HS-5 (cell line): ENCODE measurements around the gene SPRED2.
A peak's percentile ranks its signal among the peaks of the same experiment; 100 is the strongest.

ENCODE experiments used
- DNase-seq: peaks from one replicate; pipeline ENCODE4 v3.0.0-alpha.2; 2012; ENCODE audit warnings: low read depth

The SPRED2 gene

DNA sequence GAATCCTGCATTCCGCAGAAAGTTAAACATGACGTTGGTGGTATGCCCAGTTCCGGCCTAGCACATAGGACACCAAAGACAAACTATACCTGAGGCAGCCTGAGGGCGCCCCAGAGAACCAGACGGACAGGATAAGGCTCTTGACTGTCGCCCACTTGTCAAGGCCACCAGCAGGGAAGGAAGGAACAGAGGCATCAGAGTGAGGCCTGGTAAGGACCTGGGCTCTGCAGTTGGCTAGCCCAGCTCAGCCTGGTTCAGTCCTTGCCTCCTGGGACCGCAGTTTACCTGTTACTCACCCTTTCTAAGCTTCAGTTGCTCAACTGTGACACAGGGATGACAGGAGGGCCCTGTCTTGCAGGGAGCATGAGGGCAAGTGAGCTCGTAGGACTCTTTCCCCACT, 122.7 kb downstream of the SPRED2 start:
- no peak for DNase-seq

DNA sequence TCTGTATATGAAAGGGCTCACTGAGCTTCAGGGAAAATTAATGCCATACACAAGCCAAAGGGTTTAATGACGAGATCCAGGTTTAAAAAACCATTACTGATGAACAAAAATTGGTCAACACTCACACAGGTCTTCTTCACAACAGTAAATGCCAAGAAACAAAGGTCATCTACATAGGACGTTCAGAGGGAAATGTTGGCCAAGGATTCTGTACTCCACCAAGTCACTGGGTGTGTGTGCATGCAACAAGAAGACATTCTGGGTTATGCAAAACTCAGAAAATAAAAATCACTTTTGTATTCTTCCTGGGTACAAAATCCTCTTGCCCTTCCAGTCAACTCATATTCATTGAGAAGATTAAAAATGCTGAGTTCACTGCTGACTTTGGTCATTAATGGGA, 126.5 kb downstream of the SPRED2 start:
- DNase-seq: no peak

DNA sequence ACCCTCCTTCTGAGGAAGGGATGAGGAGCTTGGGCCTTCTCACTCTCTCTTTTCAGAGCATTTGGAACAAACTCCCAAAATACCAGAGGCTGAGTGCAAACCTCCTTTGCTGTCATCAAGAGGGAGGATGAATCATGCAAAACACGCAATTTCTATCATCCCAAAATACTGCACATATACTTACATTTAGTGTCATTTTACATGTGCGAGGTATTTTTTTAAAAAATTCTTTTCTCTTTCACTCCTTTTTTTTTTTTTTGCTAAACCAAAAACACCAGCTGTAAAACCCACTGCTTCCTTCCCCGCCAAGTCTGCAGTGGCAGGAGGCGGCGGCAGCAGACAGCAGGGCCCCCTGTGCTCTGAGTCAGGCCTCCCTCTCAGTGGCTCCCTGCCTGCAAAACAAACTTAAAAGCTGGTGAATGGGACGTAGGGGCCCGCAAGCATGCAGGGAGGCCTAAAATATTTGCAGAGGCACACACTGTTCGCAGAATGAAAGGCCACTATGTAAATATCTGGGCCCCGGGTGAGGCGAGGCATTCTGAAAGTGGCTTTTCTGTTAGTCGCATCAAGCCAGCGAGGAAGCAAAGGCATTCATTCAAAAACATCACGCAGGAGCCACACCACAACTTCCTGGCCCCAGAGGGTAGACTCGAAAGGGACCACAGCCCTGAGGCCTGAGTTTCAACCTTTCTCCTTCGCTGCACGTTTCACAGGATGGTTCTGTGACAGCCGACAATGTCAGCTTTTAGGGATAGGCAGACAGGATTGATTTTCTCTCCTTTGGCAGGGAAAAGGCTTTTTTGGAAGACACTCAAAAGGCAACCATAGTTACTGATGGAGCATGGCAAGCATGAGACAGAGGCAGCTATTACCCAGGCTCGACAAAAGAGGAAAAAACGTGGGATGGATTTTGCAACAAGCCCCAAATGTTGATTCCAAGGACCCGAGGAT, 131.4 kb downstream of the SPRED2 start:
- DNase-seq: peak; percentile 76

DNA sequence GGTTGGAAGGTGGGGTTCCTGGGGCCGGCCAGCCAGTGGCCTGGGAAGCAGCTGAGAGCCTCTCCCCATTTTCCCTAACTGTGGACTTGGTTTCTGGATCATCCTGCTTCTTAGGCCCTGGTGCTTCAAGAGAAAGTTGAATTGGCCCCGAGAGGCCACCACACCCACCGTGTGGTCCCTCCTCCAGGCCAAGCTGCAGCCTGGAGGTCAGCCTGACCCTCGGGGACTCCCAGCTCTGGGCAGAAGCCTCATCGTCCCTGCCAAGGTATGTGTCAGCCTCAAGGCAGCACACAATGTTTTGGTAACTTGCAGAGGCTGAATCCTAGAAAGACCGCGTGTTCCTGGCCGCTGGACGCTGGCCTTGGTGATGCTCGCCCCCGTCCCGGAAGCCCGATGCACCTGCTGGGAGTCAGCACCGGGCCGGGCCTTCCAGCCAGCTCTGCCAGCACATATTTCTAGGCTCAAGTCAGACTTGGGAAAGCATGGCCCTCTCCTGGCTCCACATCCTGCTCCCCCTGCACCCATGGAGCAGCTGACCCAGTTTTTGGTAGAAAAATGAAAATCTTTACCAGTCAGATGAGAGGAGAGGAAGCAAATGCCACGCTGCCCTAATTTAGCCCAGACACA, 132.2 kb downstream of the SPRED2 start:
- DNase-seq: no peak

DNA sequence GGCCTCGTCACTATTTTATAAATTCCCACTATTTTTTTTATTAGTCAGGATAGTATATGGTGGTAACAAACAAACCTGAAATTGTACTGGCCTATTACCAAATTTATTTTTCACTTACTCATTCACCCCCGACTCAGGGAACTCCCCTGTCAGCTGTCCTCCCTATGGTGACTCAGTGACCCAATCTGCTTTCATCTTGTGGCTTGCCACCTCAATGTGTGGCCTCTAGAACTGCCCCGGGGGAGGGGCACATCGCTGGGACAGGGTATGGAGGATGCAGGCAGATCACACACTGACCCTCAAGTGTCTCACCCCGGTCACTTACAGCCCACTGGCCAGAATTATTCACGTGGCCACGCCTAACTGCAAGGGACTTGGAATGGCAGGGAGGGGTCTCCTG, 133.2 kb downstream of the SPRED2 start:
- DNase-seq: no peak

DNA sequence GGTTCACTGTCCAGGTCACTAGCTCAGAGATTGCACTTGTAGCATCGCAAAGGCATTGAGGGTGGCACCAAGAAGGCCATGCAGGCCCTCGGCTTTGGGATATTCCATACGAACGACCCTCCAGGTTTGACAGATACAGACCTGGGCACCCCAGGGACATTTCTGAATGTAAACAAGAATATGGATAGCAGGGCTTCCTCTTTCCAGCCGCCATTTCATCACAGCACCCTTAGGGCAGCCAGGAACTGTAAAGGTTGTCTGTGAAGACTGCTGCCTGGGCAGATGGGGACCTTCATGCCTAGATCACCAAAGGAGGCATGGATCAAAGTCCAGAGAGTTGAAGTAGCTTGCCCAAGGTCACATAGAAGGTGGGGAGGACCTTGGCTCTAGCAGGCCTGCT, 134.3 kb downstream of the SPRED2 start:
- no peak for DNase-seq

DNA sequence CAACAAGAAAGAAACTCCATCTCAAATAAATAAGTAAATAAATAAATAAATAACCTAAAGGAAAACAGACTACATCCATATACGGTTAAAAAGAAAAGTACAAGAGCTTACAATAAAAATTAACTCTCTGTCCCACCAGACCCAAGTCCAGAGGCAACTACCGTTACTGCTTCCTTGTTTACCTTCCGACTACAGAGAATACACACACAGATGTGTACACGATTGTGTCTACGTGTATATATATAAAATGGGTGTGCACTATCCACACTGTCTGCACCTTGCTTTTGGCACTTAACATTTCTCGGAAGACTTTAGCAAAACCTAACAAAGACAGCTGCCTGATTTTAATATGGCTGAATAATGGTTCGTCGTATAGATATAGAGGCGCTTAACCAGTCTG, 134.9 kb downstream of the SPRED2 start:
- DNase-seq: no peak

DNA sequence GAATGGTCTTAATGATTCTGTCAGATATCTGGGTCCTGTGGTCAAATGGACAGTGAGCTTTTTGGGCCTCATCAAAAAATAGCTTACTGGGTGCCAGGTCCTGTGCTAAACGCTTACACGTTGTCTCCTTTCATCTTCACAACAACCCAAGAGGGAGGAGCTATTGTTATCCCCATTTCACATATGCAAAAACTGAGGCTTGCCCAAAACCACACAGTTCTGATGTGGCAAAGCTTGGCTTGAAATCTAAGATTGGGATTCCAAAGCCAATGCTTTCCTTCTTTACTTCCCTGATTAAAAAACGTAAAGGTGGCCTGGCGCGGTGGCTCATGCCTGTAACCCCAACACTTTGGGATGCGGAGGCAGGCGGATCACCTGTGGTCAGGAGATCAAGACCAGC, 135.4 kb downstream of the SPRED2 start:
- DNase-seq: no peak

DNA sequence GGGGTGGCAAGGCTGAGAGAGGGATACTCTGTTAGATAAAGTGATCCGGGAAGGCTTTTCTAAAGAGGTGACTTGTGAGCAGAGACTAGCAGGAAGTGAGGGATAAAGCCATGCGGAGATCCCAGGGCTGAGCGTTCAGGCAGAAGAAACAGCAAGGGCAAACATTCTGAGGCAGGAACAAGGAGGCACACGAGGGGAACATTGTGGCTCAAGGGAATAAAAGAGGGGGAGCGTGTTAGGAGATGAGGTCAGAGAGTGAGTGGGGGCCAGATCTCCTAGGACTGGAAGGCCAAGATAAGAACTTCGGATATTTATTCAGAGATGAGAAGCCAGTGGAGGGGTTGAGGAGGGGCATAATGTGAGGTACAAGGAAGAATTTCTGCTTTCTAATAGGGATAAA, 137.7 kb downstream of the SPRED2 start:
- no peak for DNase-seq

DNA sequence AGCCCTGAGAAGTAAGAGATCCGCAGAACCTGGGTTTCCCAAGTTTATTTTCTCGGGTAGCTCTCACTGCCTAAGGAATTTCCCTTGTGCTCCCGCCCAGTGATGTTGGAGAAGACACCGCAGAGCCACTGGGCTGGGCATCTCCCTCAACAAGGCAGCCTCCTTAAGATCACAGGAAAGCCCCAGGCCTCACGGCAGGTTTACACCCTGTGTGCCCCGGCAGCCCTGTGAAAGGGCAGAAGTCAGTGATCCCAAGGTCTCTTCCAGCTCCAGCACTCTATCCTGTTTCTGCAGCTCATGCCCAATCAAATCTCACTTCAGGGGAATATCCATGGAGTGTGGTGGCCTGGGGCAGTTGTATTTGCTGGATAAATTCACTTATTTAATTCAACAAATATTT, 138.3 kb downstream of the SPRED2 start:
- no peak for DNase-seq

DNA sequence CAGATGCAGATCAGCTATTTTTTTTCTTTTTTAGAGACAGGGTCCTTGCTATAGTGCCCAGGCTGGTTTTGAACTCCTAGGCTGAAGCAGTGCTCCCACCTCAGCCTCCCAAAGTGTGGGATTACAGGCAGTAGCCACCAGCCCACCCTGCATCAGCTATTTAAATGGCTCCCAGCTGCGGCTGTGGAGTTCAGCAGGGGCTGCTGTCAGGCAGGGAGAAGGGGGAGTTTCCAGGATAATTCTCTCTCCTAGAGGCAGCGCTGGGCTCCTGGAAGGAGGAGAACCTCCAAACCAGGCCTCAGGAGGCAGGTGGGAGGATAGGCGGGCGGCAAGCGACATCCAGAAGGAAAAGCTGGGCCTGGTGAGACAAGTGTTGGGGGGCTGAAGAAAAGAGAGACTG, 139.0 kb downstream of the SPRED2 start:
- DNase-seq: no peak

DNA sequence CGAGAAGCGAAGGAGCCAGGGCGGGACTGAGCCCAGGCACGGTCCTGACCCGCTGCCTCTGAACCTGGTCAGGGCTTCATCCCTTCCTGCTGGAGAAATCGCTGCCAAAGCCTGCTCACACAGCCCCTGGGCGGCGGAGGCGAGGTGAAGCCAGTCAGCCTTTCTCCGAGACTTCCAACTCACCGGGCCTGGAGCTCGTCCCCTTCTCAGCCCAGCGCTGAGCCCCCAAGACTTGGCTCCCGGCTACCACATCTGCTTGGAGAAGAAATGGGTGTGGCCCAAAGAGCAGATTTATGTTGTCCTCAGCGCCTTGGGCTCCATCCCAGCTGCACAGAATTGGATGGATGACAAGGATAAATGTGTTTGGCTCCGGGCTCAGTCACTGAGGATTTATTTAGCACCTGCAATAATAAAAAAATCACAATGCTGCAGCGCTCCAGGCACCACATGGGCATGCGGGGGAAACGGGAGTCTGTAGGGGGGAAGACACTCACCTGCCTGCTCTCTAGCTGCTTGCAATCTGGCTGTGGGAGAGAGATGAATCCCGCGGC, 139.9 kb downstream of the SPRED2 start:
- no peak for DNase-seq

DNA sequence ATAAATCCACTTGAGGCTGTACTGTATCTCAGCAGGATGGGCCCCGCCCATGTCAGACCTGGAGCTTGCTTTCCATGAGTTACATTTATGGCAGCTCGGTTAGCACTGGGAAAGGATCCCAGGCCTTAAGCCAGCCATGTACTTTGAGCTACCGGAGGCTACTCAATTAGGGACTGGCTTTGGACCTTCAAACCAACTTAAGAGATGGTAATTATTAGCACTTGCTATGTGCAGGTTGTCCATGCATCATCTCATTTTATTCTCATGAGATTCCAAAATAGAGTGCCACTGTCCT, 140.3 kb downstream of the SPRED2 start:
- DNase-seq: no peak

DNA sequence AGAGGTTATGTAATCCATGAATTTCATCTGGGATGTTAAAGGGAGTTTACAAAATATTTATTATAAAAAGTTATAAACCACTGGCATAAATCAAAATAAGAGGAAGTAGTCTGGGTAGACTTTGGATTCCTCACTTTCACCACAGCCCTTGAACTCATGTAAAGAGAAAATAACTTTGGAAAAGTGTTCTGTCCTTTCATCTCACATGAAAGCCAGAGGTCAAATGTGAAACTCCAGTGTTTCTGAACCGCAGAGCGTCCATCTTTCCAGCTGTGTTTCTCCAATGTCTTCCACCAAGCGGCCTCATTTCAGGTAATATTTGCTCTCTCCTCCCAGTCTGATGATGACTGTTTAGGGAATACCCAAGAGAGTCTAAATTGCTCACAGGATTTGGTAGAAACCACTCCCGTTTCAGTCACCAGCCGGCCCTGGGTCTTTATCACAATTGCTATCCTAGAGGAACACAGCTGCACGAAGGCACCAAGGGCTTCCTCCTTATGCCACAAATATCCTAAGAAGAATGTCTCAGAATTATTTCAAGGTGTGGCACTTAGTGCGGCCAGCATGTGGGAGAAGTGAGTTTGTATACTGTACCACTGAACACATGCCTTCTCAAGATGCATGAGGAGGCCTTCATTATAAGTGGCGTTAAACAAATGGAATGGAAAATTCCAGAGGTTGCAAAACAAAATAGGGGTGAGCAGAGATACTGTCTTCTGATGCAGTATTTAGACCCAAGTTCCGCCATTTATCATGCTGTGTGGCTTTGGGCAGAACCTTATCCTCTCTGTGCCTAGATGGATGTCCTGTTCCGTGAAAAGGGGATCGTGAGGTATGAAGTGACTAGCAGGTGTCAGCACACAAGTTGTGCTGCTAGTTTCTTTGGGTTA, 140.9 kb downstream of the SPRED2 start:
- DNase-seq: no peak

DNA sequence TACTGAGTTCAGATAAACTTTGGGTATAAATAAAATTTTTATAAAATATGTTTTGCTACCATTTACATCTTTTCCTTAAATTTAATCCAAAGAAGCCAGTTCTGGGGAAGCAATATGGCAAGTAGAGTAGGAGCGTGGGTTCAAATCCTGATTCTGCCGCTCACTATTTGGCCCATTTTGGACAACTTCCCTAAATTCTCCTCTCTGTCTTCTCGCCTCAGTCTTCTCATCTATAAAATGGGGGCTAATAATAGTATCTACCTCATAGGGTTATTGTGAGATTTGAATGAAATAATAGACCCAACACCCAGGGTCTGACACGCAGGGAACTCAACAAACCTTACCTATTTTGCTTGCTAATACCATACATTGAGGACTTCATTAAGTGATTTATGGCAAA, 145.0 kb downstream of the SPRED2 start:
- no peak for DNase-seq

DNA sequence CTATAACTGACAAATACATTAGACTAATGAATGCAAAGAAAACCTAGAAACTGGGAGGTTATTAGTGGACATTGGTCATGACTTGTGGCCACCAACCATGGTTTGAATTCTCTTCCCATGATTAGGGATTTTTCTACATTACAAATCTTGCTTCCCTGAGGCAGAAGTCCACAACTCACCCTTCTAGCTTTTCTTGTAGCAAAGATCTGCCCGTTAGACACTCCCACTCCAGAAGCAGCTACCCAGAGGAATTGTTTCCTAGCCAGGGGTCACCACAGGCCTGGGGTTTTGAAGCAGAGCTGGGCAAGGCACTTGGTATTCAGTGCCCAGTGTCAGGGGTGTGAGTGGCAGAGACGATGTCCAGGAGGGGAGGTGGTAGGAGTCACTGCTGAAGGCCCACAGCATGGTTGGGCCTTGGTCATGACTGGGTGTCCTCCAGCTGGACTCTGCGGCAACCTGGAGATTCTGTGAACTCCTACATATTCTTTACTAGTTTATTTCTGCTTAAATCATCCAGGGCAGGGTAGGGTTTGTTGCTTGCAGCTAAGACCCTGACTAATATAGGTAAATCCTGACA, 149.8 kb downstream of the SPRED2 start:
- no peak for DNase-seq

DNA sequence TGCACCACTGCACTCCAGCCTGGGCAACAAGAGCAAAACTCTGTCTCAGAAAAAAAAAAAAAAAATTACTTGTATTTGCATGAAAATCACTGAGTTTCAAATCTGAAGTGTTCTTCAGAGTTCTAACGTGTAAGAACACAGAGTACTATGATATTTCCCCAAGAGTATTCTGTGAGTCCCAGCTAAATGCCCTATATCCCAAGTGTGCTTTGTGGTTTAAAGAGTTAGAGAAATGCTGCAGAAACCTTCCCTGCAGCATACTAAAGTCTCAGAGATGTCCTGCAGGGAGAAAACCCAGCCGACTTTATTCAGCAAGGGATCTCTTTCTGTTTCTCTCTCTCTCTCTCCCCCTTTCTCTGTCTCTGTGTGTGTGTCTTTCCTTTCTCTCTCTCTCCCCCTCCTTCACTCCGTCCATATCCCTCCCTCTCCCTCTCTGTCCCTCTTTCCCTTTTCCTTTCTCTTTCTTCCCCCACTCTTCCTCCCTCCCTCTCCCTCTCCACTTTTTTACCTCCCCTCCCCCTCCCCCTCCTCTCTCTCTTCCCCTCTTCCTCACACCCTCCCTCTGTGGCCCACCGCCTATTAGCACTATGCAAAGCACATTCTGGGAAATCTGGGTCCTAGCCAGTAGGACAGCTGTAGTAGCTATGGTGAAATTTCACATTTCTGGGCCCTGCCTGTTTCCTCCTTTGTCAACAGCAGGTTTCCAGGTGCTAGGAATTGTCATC, 150.6 kb downstream of the SPRED2 start:
- no peak for DNase-seq

DNA sequence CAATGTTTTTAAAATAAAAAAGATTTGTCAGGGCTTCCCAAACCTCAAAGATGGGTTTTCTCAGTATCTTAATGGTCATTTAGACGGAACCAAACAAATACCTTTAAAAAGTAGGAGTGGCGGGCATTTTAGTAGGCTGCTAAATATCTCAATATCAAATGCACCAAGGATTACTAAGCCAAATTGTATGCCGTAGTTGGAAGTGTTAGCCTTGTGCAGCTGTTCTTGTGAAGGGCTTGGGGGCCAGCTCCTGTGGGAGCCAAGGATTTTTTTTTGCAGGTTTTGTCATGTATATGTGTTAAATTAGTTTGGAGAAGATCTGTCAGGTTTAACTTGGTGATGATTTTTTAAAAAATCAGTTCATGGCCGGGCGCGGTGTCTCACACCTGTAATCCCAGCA, 152.6 kb downstream of the SPRED2 start:
- DNase-seq: no peak

DNA sequence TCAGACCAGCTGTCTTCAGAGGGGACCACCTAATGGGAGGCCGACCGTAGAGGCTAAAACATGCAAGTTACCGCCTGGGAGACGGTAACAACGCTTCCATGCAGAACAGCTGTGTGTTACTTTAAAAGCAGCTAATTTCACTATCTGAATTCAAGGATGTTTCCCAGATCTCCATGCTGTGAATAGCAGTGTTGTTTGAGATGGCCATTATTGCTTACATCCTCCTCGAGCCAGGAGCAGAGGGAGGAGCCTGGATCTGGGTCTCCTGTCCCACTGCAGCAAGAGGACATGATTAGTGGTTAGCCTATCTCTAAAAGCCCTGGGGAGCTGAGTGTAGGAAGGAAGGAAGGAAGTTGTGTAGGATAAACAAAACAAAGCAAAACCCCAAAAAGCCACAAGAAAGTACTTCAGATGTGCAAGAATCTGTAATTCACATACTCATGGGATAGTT, 153.8 kb downstream of the SPRED2 start:
- DNase-seq: no peak

DNA sequence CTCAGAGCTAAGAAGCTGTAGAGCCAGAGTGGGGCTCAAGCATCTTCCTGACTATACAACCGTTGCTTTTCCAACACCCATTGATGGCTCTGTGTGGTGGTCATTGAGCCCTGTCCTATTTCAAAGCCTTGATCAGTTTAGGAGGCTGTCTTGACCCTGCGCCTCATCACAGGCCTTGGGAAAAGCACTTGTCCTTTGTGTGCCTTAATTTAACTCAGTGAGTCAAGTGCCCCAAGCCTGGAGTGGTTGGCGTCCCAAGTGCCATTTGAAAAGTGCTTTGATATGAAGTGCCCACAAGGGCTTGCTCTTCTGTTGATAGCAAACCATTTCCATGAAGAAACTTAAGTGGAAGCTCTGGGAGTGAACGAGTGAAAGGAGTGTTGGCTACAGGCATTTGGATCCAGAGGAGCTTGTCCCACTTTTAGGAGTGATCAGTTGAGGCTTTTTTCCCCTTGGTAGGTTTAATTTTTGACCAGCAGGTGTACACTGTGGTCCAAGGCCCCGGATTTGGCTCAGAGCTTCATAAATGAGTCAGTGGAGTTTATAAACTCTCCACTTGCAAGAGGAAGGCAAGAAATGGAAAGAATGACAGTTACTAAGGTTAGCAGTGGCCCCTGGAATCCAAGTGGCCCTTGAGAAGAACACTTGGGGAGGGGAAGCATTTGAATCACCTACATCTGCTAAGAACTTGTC, 154.5 kb downstream of the SPRED2 start:
- DNase-seq: no peak

DNA sequence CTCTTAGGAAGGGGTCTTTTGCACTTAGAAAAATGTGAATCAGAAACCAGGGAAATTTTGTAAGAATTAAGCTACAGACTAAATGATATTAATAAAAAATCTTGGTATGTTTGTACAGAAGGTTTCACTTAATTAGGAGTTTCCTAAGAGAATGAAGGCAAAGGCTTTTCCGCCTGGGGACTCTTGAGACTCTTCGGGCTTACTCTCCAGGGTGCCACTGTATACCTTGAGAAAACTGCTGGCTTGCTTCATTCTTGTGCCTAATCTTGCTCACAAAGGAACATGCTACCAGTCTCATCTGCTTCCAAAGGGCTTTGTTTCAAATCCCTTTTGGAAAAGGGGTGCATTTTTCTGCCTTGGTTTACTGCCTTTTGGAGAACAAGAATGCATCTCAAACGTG, 155.3 kb downstream of the SPRED2 start:
- no peak for DNase-seq
